HCT116 (cell line): ENCODE data around the gene TNFSF13B.

Experiments used
- EZH2 ChIP-seq: fragments of 200-600 bp; sonication (generic); IDR thresholded peaks from 2 replicates; pipeline ENCODE4 v1.6.1; 2017; ENCODE audit warnings: antibody characterized with exemption, mixed run types
- EZH2phosphoT487 ChIP-seq: fragments of 200-600 bp; IDR thresholded peaks from 2 replicates; pipeline ENCODE4 v1.6.1; 2018; ENCODE audit warnings: antibody characterized with exemption, borderline replicate concordance
- FOSL1 ChIP-seq: IDR thresholded peaks from 2 replicates; pipeline ENCODE4 v1.6.1; 2012; ENCODE audit warnings: low read depth
- JUND ChIP-seq: IDR thresholded peaks from 2 replicates; pipeline ENCODE4 v1.6.1; 2012
- POLR2A ChIP-seq: IDR thresholded peaks from 2 replicates; pipeline ENCODE4 v1.7.0; 2011; ENCODE audit warnings: borderline replicate concordance; ENCODE audit not compliant: insufficient read depth, insufficient read length; ENCODE audit errors: extremely low read depth
- POLR2AphosphoS5 ChIP-seq: IDR thresholded peaks from 2 replicates; pipeline ENCODE4 v1.6.1; 2011; ENCODE audit warnings: mild to moderate bottlenecking, low read depth, low read length, moderate library complexity
- RAD21 ChIP-seq: IDR thresholded peaks from 2 replicates; pipeline ENCODE4 v1.6.1; 2012; ENCODE audit warnings: low read depth, mild to moderate bottlenecking
- SP1 ChIP-seq: IDR thresholded peaks from 2 replicates; pipeline ENCODE4 v1.6.1; 2012; ENCODE audit warnings: low read depth
- TCF7L2 ChIP-seq: IDR thresholded peaks from 2 replicates; pipeline ENCODE4 v1.7.0; 2011; ENCODE audit warnings: borderline replicate concordance, inconsistent platforms; ENCODE audit not compliant: insufficient read depth, insufficient read length; ENCODE audit errors: extremely low read depth
- ZBTB33 ChIP-seq: IDR thresholded peaks from 2 replicates; pipeline ENCODE4 v1.6.1; 2011; ENCODE audit warnings: mild to moderate bottlenecking, low read length, moderate library complexity; ENCODE audit not compliant: insufficient replicate concordance; ENCODE audit errors: extremely low read depth
- ZNF274 ChIP-seq: fragments of 200-500 bp; sonication (Bioruptor generic); IDR thresholded peaks from 2 replicates; pipeline ENCODE4 v1.6.1; 2014; ENCODE audit warnings: mild to moderate bottlenecking, low read depth, low read length, inconsistent platforms
- TF ChIP-seq, protein P1 (sequence below): IDR thresholded peaks from 2 replicates; pipeline ENCODE4 v1.6.1; 2012; ENCODE audit warnings: low read depth
- TF ChIP-seq, protein P2 (sequence below), 3 experiments: fragments of 200-600 bp in 1 of 3; sonication (generic) in 1 of 3; IDR thresholded peaks in 2 of 3; conservative IDR thresholded peaks in 1 of 3; 2 replicates each; pipeline ENCODE4 v1.5.1; 2012 to 2017; ENCODE audit warnings: low read depth in 2 of 3, low read length in 2 of 3, antibody characterized with exemption in 1 of 3, borderline replicate concordance in 1 of 3, control low read depth in 1 of 3, mild to moderate bottlenecking in 1 of 3, mixed read lengths in 1 of 3, mixed run types in 1 of 3, moderate library complexity in 1 of 3; ENCODE audit not compliant: insufficient read depth in 1 of 3

DNA sequence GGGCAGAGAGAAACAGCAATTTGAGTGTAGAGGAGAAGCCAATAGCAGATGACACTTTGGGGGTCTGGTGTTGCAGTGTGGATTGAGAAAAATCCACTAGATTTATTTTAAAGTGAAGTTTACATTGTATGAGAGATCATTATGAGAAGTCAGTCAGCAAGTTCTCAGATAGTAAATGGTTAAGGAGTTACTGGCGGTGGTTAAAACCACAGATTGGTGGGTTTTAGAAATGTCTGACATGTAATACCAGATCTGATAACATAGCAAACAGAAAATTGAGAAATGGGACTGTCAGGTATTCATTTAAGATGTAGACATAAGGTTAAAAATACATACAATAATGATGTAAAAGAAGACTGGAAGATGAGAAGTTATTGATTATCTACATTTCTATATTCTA lies 44.1 kb upstream of the TNFSF13B start:
- TF ChIP-seq JUND (no peak), POLR2A (no peak), FOSL1 (no peak), ZNF274 (no peak), RAD21 (no peak), EZH2 (no peak), TCF7L2 (no peak), ZBTB33 (no peak), EZH2phosphoT487 (no peak), SP1 (no peak), POLR2AphosphoS5 (no peak)
- TF ChIP-seq, protein P1, sequence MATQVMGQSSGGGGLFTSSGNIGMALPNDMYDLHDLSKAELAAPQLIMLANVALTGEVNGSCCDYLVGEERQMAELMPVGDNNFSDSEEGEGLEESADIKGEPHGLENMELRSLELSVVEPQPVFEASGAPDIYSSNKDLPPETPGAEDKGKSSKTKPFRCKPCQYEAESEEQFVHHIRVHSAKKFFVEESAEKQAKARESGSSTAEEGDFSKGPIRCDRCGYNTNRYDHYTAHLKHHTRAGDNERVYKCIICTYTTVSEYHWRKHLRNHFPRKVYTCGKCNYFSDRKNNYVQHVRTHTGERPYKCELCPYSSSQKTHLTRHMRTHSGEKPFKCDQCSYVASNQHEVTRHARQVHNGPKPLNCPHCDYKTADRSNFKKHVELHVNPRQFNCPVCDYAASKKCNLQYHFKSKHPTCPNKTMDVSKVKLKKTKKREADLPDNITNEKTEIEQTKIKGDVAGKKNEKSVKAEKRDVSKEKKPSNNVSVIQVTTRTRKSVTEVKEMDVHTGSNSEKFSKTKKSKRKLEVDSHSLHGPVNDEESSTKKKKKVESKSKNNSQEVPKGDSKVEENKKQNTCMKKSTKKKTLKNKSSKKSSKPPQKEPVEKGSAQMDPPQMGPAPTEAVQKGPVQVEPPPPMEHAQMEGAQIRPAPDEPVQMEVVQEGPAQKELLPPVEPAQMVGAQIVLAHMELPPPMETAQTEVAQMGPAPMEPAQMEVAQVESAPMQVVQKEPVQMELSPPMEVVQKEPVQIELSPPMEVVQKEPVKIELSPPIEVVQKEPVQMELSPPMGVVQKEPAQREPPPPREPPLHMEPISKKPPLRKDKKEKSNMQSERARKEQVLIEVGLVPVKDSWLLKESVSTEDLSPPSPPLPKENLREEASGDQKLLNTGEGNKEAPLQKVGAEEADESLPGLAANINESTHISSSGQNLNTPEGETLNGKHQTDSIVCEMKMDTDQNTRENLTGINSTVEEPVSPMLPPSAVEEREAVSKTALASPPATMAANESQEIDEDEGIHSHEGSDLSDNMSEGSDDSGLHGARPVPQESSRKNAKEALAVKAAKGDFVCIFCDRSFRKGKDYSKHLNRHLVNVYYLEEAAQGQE = no peak
- TF ChIP-seq, protein P2, sequence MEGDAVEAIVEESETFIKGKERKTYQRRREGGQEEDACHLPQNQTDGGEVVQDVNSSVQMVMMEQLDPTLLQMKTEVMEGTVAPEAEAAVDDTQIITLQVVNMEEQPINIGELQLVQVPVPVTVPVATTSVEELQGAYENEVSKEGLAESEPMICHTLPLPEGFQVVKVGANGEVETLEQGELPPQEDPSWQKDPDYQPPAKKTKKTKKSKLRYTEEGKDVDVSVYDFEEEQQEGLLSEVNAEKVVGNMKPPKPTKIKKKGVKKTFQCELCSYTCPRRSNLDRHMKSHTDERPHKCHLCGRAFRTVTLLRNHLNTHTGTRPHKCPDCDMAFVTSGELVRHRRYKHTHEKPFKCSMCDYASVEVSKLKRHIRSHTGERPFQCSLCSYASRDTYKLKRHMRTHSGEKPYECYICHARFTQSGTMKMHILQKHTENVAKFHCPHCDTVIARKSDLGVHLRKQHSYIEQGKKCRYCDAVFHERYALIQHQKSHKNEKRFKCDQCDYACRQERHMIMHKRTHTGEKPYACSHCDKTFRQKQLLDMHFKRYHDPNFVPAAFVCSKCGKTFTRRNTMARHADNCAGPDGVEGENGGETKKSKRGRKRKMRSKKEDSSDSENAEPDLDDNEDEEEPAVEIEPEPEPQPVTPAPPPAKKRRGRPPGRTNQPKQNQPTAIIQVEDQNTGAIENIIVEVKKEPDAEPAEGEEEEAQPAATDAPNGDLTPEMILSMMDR (IDR thresholded peaks at IDR 0.05 in 2 of 3, conservative IDR thresholded peaks at IDR 0.05 in 1 of 3; ENCODE audit: borderline replicate concordance in 1 of 3, insufficient read depth in 1 of 3, low read depth in 2 of 3, low read length in 2 of 3) = no peak
